Loucy (cell line): ENCODE measurements around the gene AHCYL1.

Experiments
- H2AFZ ChIP-seq: fragments of 200-600 bp; sonication (generic); 2 replicates; pipeline ENCODE4 v1.6.0; 2016; ENCODE audit warnings: antibody characterized with exemption, mild to moderate bottlenecking, low read length, moderate library complexity
- H3F3A ChIP-seq: fragments of 200-600 bp; 2 replicates; pipeline ENCODE4 v1.6.0; 2016; ENCODE audit warnings: antibody characterized with exemption, low read depth, mild to moderate bottlenecking
- H3K27me3 ChIP-seq: fragments of 200-600 bp; sonication (generic); 2 replicates; pipeline ENCODE4 v1.6.1; 2014; ENCODE audit warnings: low read length, mild to moderate bottlenecking; ENCODE audit not compliant: insufficient read depth, poor library complexity, severe bottlenecking
- H3K36me3 ChIP-seq: fragments of 200-600 bp; sonication (generic); 2 replicates; pipeline ENCODE4 v1.6.1; 2016; ENCODE audit warnings: low read length; ENCODE audit not compliant: insufficient read depth
- H3K4me1 ChIP-seq: fragments of 200-600 bp; sonication (generic); 2 replicates; pipeline ENCODE4 v1.5.1; 2014; ENCODE audit warnings: low read length, mild to moderate bottlenecking; ENCODE audit not compliant: insufficient read depth, poor library complexity, severe bottlenecking
- H3K4me2 ChIP-seq: fragments of 200-600 bp; sonication (generic); 2 replicates; pipeline ENCODE4 v1.6.0; 2014; ENCODE audit warnings: antibody characterized with exemption, low read length, low read depth, mild to moderate bottlenecking; ENCODE audit not compliant: poor library complexity, severe bottlenecking
- H3K4me3 ChIP-seq: fragments of 200-600 bp; sonication (generic); 2 replicates; pipeline ENCODE4 v1.5.1; 2014; ENCODE audit warnings: low read length, mild to moderate bottlenecking, mixed read lengths; ENCODE audit not compliant: poor library complexity, severe bottlenecking
- H3K79me2 ChIP-seq: fragments of 200-600 bp; sonication (generic); 2 replicates; pipeline ENCODE4 v1.6.1; 2014; ENCODE audit warnings: low read length; ENCODE audit not compliant: insufficient read depth
- H3K9ac ChIP-seq: fragments of 200-600 bp; sonication (generic); 2 replicates; pipeline ENCODE4 v1.6.0; 2014; ENCODE audit warnings: mild to moderate bottlenecking, low read depth, low read length, moderate library complexity; ENCODE audit not compliant: poor library complexity, severe bottlenecking
- H3K9me2 ChIP-seq: fragments of 200-600 bp; sonication (generic); replicated peaks from 2 replicates; pipeline ENCODE4 v1.6.1; 2016; ENCODE audit warnings: low read depth, low read length, mixed read lengths
- H3K9me3 ChIP-seq: fragments of 200-600 bp; sonication (generic); 2 replicates; pipeline ENCODE4 v1.6.1; 2014; ENCODE audit warnings: mild to moderate bottlenecking, antibody characterized with exemption, low read length, low read depth; ENCODE audit not compliant: insufficient read depth
- H4K20me1 ChIP-seq: fragments of 200-600 bp; sonication (generic); 2 replicates; pipeline ENCODE4 v1.6.0; 2014; ENCODE audit warnings: antibody characterized with exemption, low read length, mild to moderate bottlenecking; ENCODE audit not compliant: insufficient read depth, poor library complexity, severe bottlenecking
- CTCF ChIP-seq: fragments of 200-600 bp; sonication (generic); conservative IDR thresholded peaks from 2 replicates; pipeline ENCODE4 v1.5.1; 2014; ENCODE audit warnings: mild to moderate bottlenecking, antibody characterized with exemption, low read length
- EZH2phosphoT487 ChIP-seq: fragments of 200-600 bp; IDR thresholded peaks from 2 replicates; pipeline ENCODE4 v1.6.1; 2018; ENCODE audit warnings: antibody characterized with exemption, mild to moderate bottlenecking, moderate library complexity, borderline replicate concordance

AHCYL1 gene

GRCh38 chr1:110070282-110070669 lies 85.7 kb downstream of the AHCYL1 start:
- TF ChIP-seq CTCF = no peak
- no peak for TF ChIP-seq EZH2phosphoT487
- Histone ChIP-seq H3K9me2 (no peaks in the 10 kb centered on the region), H3K4me2 (no peak overlapping the region), H4K20me1 (no peaks in the 10 kb centered on the region), H3K4me3 (no peak overlapping the region), H3K4me1 (no peaks in the 10 kb centered on the region), H3K9me3 (no peaks in the 10 kb centered on the region), H2AFZ (no peak overlapping the region), H3K9ac (no peak overlapping the region), H3F3A (no peaks in the 10 kb centered on the region), H3K79me2 (no peaks in the 10 kb centered on the region), H3K27me3 (no peaks in the 10 kb centered on the region), H3K36me3 (no peaks in the 10 kb centered on the region)

GRCh38 chr1:110070671-110071242 lies 86.2 kb downstream of the AHCYL1 start, which contains the start of gene ALX3:
Gene ALX3, minus strand, starts transcription at chr1:110070672. Its CDS starts 60 bp downstream, at chr1:110070612.
- Histone ChIP-seq H4K20me1 (no peaks in the 10 kb centered on the region), H3K9ac (no peak within 1 kb of the TSS), H3K27me3 (no peaks in the 10 kb centered on the region), H3K36me3 (no peaks in the 10 kb centered on the region), H3K4me1 (no peaks in the 10 kb centered on the region), H3K9me2 (no peaks in the 10 kb centered on the region), H3K79me2 (no peaks in the 10 kb centered on the region), H3K9me3 (no peaks in the 10 kb centered on the region), H3K4me3 (no peak within 1 kb of the TSS), H3K4me2 (no peak within 1 kb of the TSS), H3F3A (no peaks in the 10 kb centered on the region), H2AFZ (no peak within 1 kb of the TSS)
- no peak for TF ChIP-seq CTCF
- TF ChIP-seq EZH2phosphoT487 = no peak
